ENCODE results near the gene TRAF7. TPM values are rescaled to one million over a fixed set of nuclear protein-coding genes. Genes with fewer than 3 reads are reported as not detected.

The TRAF7 gene
- total RNA-seq, 1 donor: 56.1 TPM

DNA sequence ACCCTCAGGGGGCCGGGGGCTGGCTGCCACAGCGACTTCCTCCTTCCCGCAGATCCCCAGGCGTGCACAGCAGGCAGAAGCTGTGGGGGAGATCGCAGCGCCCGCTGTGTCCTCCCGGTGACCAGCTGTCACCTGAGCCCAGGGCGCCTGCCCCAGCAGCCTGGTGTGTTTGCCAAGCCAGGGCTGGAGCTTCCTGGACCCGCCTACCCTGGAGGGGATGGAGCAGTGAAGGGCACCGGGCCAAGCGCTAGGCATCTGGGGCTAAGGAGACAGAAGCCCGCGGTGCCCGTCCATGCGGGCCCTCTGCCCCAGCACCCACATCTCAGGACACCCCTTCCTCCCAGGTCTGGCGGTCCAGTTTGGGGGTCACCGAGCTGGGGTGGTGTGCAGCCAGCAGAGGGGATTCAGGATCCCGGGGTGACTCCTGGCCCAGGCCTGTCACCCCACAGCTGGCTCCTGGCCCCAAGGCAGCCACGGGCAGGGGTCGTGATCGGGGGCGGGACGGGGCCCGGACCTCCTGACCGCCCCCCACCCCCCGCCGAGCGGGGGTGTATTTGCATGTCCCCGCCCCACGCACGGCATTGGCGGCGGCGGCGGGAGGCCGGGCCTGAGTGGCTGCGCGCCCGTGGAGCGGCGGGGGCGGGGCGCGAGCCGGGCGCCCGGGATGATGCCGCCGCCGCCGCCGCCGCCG is 7.5 kb upstream of the TRAF7 start, which contains the start of gene RAB26:
Gene RAB26, plus strand, starts transcription at position 645 of the 691 bp plus-strand sequence. CDS start 159 bp downstream, outside the sequence.
- H4K20me1 ChIP-seq (ENCODE audit: insufficient read depth, low read length): peaks cover 66% of the 10 kb centered on the region
- peak; percentile 98 for DNase-seq (ENCODE audit: insufficient read length, low spot score, missing footprints)
- peak within 1 kb of the TSS; percentile 65 for H3K4me3 ChIP-seq (ENCODE audit: insufficient read depth, low read length)
- H3K27me3 ChIP-seq (ENCODE audit: insufficient read depth, low read length): no peaks in the 10 kb centered on the region
- no peak within 1 kb of the TSS for H2AFZ ChIP-seq (ENCODE audit: low read length)
- H3K27ac ChIP-seq (ENCODE audit: low read depth, low read length): no peak within 1 kb of the TSS
- peaks cover 27% of the 10 kb centered on the region for H3K79me2 ChIP-seq (ENCODE audit: insufficient read depth, low read length)
- H3K4me2 ChIP-seq (ENCODE audit: insufficient read depth, low read length): peak within 1 kb of the TSS; percentile 78
- TF ChIP-seq, protein P1, sequence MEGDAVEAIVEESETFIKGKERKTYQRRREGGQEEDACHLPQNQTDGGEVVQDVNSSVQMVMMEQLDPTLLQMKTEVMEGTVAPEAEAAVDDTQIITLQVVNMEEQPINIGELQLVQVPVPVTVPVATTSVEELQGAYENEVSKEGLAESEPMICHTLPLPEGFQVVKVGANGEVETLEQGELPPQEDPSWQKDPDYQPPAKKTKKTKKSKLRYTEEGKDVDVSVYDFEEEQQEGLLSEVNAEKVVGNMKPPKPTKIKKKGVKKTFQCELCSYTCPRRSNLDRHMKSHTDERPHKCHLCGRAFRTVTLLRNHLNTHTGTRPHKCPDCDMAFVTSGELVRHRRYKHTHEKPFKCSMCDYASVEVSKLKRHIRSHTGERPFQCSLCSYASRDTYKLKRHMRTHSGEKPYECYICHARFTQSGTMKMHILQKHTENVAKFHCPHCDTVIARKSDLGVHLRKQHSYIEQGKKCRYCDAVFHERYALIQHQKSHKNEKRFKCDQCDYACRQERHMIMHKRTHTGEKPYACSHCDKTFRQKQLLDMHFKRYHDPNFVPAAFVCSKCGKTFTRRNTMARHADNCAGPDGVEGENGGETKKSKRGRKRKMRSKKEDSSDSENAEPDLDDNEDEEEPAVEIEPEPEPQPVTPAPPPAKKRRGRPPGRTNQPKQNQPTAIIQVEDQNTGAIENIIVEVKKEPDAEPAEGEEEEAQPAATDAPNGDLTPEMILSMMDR (IDR thresholded peaks at IDR 0.05; ENCODE audit: extremely low read depth, low read depth, low read length): no peak
- H3K4me1 ChIP-seq (ENCODE audit: insufficient read depth, low read length): peaks cover 39% of the 10 kb centered on the region
- no peaks in the 10 kb centered on the region for H3K9me3 ChIP-seq (ENCODE audit: low read depth, low read length)
- peaks cover 22% of the 10 kb centered on the region for H3K36me3 ChIP-seq (ENCODE audit: insufficient read depth, low read length)

DNA sequence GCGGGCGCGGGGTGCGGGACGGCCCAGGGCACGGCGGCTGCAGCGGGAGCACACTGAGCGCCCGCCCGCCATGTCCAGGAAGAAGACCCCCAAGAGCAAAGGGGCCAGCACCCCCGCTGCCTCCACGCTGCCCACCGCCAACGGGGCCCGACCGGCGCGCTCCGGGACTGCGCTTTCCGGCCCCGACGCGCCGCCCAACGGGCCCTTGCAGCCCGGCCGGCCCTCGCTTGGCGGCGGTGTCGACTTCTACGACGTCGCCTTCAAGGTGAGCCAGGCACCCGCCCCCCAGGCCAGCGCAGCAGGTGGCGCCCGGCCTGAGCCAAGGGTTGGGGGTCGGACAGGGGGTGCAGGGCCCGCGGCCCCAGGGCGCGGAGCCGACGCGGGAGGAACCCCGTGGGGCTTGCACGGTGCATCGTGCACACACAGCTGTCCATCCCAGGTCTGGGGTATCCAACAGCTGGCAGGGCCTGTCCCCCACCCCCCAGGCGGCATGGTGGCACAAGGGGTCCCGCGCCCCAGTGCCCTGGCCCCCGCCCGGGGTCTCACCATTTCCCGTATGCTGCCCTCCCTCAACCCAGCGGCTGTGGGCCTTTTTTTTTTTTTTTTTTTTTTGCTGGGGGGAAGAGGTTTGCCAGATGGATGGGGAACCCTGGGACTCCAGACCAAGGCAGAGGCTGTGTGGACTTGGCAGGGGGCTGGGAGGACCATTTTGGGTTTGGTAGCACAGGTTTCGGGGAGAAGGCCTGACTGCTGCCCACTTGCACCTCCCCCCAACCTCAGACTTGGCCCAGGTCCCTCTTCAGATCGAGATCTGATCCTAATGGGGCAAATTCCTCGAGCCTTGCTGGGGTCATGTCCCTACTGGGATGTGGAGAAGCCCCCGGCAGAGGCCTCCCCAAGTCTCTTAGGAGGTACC is 6.6 kb upstream of the TRAF7 start:
- Histone ChIP-seq H3K79me2 (ENCODE audit: insufficient read depth, low read length) (peaks cover 36% of the 10 kb centered on the region), H3K27ac (ENCODE audit: low read depth, low read length) (no peak overlapping the region), H3K4me3 (ENCODE audit: insufficient read depth, low read length) (peak overlapping the region; percentile 65), H3K9me3 (ENCODE audit: low read depth, low read length) (no peaks in the 10 kb centered on the region), H3K27me3 (ENCODE audit: insufficient read depth, low read length) (no peaks in the 10 kb centered on the region), H3K36me3 (ENCODE audit: insufficient read depth, low read length) (peaks cover 31% of the 10 kb centered on the region), H3K4me1 (ENCODE audit: insufficient read depth, low read length) (peaks cover 44% of the 10 kb centered on the region), H4K20me1 (ENCODE audit: insufficient read depth, low read length) (peaks cover 74% of the 10 kb centered on the region), H3K4me2 (ENCODE audit: insufficient read depth, low read length) (peak overlapping the region; percentile 78), H2AFZ (ENCODE audit: low read length) (no peak overlapping the region)
- peak; percentile 94 for DNase-seq (ENCODE audit: insufficient read length, low spot score, missing footprints)
- TF ChIP-seq, protein P1 (IDR thresholded peaks at IDR 0.05; ENCODE audit: extremely low read depth, low read depth, low read length): no peak

DNA sequence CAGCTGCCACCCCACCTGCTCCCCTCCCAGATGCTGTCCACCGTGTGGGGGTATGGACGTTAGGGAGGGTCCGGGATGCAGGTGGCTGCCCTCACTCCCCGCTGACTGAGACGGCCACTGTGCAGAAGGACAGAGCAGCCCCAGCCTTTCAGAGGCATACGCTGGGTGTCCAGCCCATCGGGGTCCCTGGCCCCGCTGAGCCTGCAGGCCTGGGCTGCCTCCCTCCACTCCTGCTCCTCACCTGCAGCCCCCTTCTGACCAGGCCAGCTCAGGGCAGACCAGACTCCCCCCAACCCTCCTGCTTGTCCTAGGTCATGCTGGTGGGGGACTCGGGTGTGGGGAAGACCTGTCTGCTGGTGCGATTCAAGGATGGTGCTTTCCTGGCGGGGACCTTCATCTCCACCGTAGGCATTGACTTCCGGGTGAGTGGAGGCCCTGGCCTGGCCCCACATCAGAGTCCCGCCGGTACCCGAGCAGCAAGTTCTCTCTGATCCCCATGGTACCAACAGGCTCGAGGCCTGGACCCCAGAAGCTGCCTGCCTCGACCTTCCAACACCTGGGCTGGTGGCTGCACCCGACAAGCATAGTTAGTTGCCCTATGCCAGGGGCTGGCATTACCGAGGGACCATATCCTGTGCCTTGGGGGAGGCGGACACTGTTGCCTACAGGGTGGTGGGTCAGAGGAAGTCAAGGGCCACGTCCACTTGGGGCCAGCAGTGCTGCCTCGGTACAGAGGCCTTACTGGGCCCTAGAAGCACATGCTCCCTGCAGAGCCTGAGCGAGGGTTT is 5.8 kb upstream of the TRAF7 start:
- H2AFZ ChIP-seq (ENCODE audit: low read length): no peak overlapping the region
- H3K4me1 ChIP-seq (ENCODE audit: insufficient read depth, low read length): peaks cover 49% of the 10 kb centered on the region
- TF ChIP-seq, protein P1 (IDR thresholded peaks at IDR 0.05; ENCODE audit: extremely low read depth, low read depth, low read length): no peak
- H4K20me1 ChIP-seq (ENCODE audit: insufficient read depth, low read length): peaks cover 83% of the 10 kb centered on the region
- H3K36me3 ChIP-seq (ENCODE audit: insufficient read depth, low read length): peaks cover 34% of the 10 kb centered on the region
- H3K4me3 ChIP-seq (ENCODE audit: insufficient read depth, low read length): no peak overlapping the region
- peak overlapping the region; percentile 78 for H3K4me2 ChIP-seq (ENCODE audit: insufficient read depth, low read length)
- no peaks in the 10 kb centered on the region for H3K9me3 ChIP-seq (ENCODE audit: low read depth, low read length)
- H3K27ac ChIP-seq (ENCODE audit: low read depth, low read length): no peak overlapping the region
- peaks cover 44% of the 10 kb centered on the region for H3K79me2 ChIP-seq (ENCODE audit: insufficient read depth, low read length)
- peak; percentile 88 for DNase-seq (ENCODE audit: insufficient read length, low spot score, missing footprints)
- no peaks in the 10 kb centered on the region for H3K27me3 ChIP-seq (ENCODE audit: insufficient read depth, low read length)

Data from osteoblast (primary cell).